HCT116 (cell line): ENCODE results near the gene WRAP53. TPM values are rescaled to one million over a fixed set of nuclear protein-coding genes. Genes with fewer than 3 reads are reported as not detected.

ENCODE experiments used
- ATAC-seq: fragments of 200-7000 bp; cut with Tn5 transposase; 2 replicates; pipeline ENCODE4 v1.9.1; 2020; ENCODE audit warnings: mild to moderate bottlenecking, moderate library complexity
- BruUV-seq: library from RNA; stranded (reverse); fragments of 400-500 nt; replicated peaks from 2 replicates; lab custom pipeline; 2021; lab: Mats Ljungman, UMichigan
- CTCF ChIA-PET: fragments of 300-600 bp; sonication (Branson Sonifier 250); formaldehyde crosslinking; loops from one replicate; lab custom pipeline; 2021; ENCODE audit warnings: antibody characterized with exemption; lab: Charles Lee
- POLR2A ChIA-PET: fragments of 300-600, 350-600 bp; sonication (Branson Sonifier 250); formaldehyde crosslinking; loops from one replicate; lab custom pipeline; 2021; ENCODE audit warnings: antibody characterized with exemption; lab: Charles Lee
- RAD21 ChIA-PET, 2 experiments: fragments of 300-600 bp; sonication (Branson Sonifier 250); formaldehyde crosslinking; loops; one replicate each; lab custom pipeline; 2023; ENCODE audit warnings: low total read pairs in 2 of 2; ENCODE audit not compliant: uncharacterized antibody in 2 of 2, unreplicated experiment in 2 of 2, low non-redundant PET in 1 of 2; lab: Charles Lee
- DNase-seq: peaks from one replicate; pipeline ENCODE4 v3.0.0-alpha.2; 2010; ENCODE audit warnings: low read depth, low spot score
- H2AFZ ChIP-seq: fragments of 200-600 bp; shearing (Covaris generic), sonication (generic); 2 replicates; pipeline ENCODE4 v1.6.1; 2017; ENCODE audit warnings: low read depth, mixed run types, mixed read lengths, antibody characterized with exemption, low read length; ENCODE audit not compliant: poor library complexity, severe bottlenecking
- H3K27ac ChIP-seq: 2 replicates; pipeline ENCODE4 v1.5.1; 2012; ENCODE audit warnings: low read depth, low read length
- H3K27me3 ChIP-seq: fragments of 200-600 bp; sonication (generic); 2 replicates; pipeline ENCODE4 v1.6.1; 2016; ENCODE audit warnings: mixed run types, low read length, mixed read lengths; ENCODE audit not compliant: insufficient read depth
- H3K36me3 ChIP-seq, 2 experiments: fragments of 200-500 bp in 1 of 2; fragments of 200-600 bp in 1 of 2; sonication (Bioruptor generic) in 1 of 2; sonication (generic) in 1 of 2; 2 replicates each; pipeline versions ENCODE4 v1.5.1 to v1.6.1; 2014 to 2016; ENCODE audit warnings: low read length in 2 of 2, inconsistent platforms in 1 of 2, mixed read lengths in 1 of 2, mixed run types in 1 of 2; ENCODE audit not compliant: insufficient read depth in 2 of 2, control insufficient read depth in 1 of 2
- H3K4me1 ChIP-seq, 2 experiments: fragments of 200-600 bp in 1 of 2; sonication (generic) in 1 of 2; 2 replicates each; pipeline versions ENCODE4 v1.5.1 to v1.6.1; 2012 to 2017; ENCODE audit warnings: low read length in 2 of 2, inconsistent platforms in 1 of 2, mild to moderate bottlenecking in 1 of 2, mixed read lengths in 1 of 2, mixed run types in 1 of 2, moderate library complexity in 1 of 2; ENCODE audit not compliant: insufficient read depth in 2 of 2, control insufficient read depth in 1 of 2
- H3K4me2 ChIP-seq: fragments of 200-600 bp; sonication (generic); 2 replicates; pipeline ENCODE4 v1.6.1; 2017; ENCODE audit warnings: mixed run types, low read length, mixed read lengths
- H3K4me3 ChIP-seq, 2 experiments: fragments of 200-600 bp in 1 of 2; sonication (generic) in 1 of 2; replicated peaks in 1 of 2; 2 replicates each; pipeline ENCODE4 v1.5.1; 2011 to 2016; ENCODE audit warnings: low read length in 2 of 2, control low read depth in 1 of 2, low read depth in 1 of 2, mild to moderate bottlenecking in 1 of 2, mixed read lengths in 1 of 2, mixed run types in 1 of 2
- H3K79me2 ChIP-seq: fragments of 200-600 bp; sonication (generic); 2 replicates; pipeline ENCODE4 v1.6.1; 2017; ENCODE audit warnings: mild to moderate bottlenecking, mixed run types, low read length, moderate library complexity, mixed read lengths; ENCODE audit not compliant: insufficient read depth
- H3K9ac ChIP-seq: fragments of 200-600 bp; sonication (generic); 2 replicates; pipeline ENCODE4 v1.6.1; 2016; ENCODE audit warnings: low read length, mixed read lengths
- H3K9me2 ChIP-seq: fragments of 200-600 bp; sonication (generic), shearing (Covaris generic); 2 replicates; pipeline ENCODE4 v1.6.1; 2017; ENCODE audit warnings: mixed run types, mild to moderate bottlenecking, moderate library complexity; ENCODE audit not compliant: insufficient read depth
- H3K9me3 ChIP-seq, 2 experiments: fragments of 200-500 bp in 1 of 2; fragments of 200-600 bp in 1 of 2; sonication (Bioruptor generic) in 1 of 2; sonication (generic) in 1 of 2; 2 replicates each; pipeline ENCODE4 v1.6.1; 2014 to 2017; ENCODE audit warnings: low read length in 2 of 2, mixed read lengths in 2 of 2, inconsistent platforms in 1 of 2, low read depth in 1 of 2, mild to moderate bottlenecking in 1 of 2, mixed run types in 1 of 2, moderate library complexity in 1 of 2; ENCODE audit not compliant: control insufficient read depth in 1 of 2, insufficient read depth in 1 of 2
- H4K20me1 ChIP-seq: fragments of 200-600 bp; sonication (generic), shearing (Covaris generic); 2 replicates; pipeline ENCODE4 v1.6.1; 2017; ENCODE audit warnings: mixed run types, mild to moderate bottlenecking, moderate library complexity; ENCODE audit not compliant: insufficient read depth
- EGR1 ChIP-seq: IDR thresholded peaks from 2 replicates; pipeline ENCODE4 v1.6.1; 2012; ENCODE audit warnings: low read depth
- ELF1 ChIP-seq: IDR thresholded peaks from 2 replicates; pipeline ENCODE4 v1.6.1; 2012; ENCODE audit warnings: low read depth, borderline replicate concordance
- EZH2 ChIP-seq: fragments of 200-600 bp; sonication (generic); IDR thresholded peaks from 2 replicates; pipeline ENCODE4 v1.6.1; 2017; ENCODE audit warnings: antibody characterized with exemption, mixed run types
- EZH2phosphoT487 ChIP-seq: fragments of 200-600 bp; IDR thresholded peaks from 2 replicates; pipeline ENCODE4 v1.6.1; 2018; ENCODE audit warnings: antibody characterized with exemption, borderline replicate concordance
- FOSL1 ChIP-seq: IDR thresholded peaks from 2 replicates; pipeline ENCODE4 v1.6.1; 2012; ENCODE audit warnings: low read depth
- JUND ChIP-seq: IDR thresholded peaks from 2 replicates; pipeline ENCODE4 v1.6.1; 2012
- POLR2AphosphoS5 ChIP-seq: IDR thresholded peaks from 2 replicates; pipeline ENCODE4 v1.6.1; 2011; ENCODE audit warnings: mild to moderate bottlenecking, low read depth, low read length, moderate library complexity
- RAD21 ChIP-seq: IDR thresholded peaks from 2 replicates; pipeline ENCODE4 v1.6.1; 2012; ENCODE audit warnings: low read depth, mild to moderate bottlenecking
- SIN3A ChIP-seq: IDR thresholded peaks from 2 replicates; pipeline ENCODE4 v1.6.1; 2012; ENCODE audit warnings: low read depth
- SRF ChIP-seq: IDR thresholded peaks from 2 replicates; pipeline ENCODE4 v1.6.1; 2012; ENCODE audit warnings: low read depth
- TCF7L2 ChIP-seq: IDR thresholded peaks from 2 replicates; pipeline ENCODE4 v1.7.0; 2011; ENCODE audit warnings: borderline replicate concordance, inconsistent platforms; ENCODE audit not compliant: insufficient read depth, insufficient read length; ENCODE audit errors: extremely low read depth
- YY1 ChIP-seq: IDR thresholded peaks from 2 replicates; pipeline ENCODE4 v1.6.1; 2011; ENCODE audit warnings: low read length, low read depth, moderate library complexity, mild to moderate bottlenecking; ENCODE audit not compliant: insufficient replicate concordance; ENCODE audit errors: extremely low read depth
- intact Hi-C: fragments of 100-400 bp; cut with micrococcal nuclease; formaldehyde crosslinking; loops from 2 replicates; pipeline ENCODE4 v1.10.0; 2022
- total RNA-seq: library from RNA; stranded (reverse); gene quantifications from one replicate; pipeline ENCODE4 v1.2.1, GENCODE V29; 2021; ENCODE audit not compliant: unreplicated experiment
- TF ChIP-seq, protein P1 (sequence below): IDR thresholded peaks from 2 replicates; pipeline ENCODE4 v1.6.1; 2012; ENCODE audit warnings: low read depth
- TF ChIP-seq, protein P2 (sequence below): IDR thresholded peaks from 2 replicates; pipeline ENCODE4 v1.6.1; 2012
- TF ChIP-seq, protein P3 (sequence below): IDR thresholded peaks from 2 replicates; pipeline ENCODE4 v1.6.1; 2012
- TF ChIP-seq, protein P4 (sequence below): IDR thresholded peaks from 2 replicates; pipeline ENCODE4 v1.6.1; 2011; ENCODE audit warnings: mild to moderate bottlenecking, low read length, moderate library complexity; ENCODE audit not compliant: insufficient replicate concordance; ENCODE audit errors: extremely low read depth

Gene WRAP53
- total RNA-seq, 1 experiment from 2014 or later: 28.8 TPM

DNA sequence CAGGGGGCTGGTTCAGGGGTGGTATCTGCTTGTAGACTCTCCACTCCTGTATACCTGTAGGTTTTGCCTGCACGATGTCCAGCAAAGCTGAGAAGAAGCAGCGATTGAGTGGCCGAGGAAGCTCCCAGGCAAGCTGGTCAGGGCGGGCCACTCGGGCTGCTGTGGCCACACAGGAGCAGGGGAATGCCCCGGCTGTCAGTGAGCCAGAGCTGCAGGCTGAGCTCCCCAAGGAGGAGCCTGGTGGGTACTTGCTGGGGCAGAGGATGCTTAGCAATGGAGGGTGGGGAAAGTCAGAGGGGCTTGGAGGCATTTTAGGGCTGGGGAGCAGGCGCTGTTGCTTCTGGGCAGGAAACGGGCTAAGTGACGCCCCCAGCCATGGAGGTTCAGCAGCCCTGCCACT is 31.4 kb downstream of the WRAP53 start:
- RAD21 ChIA-PET: no interaction called here
- no peak for DNase-seq
- no peak for TF ChIP-seq JUND
- no peak for TF ChIP-seq SIN3A
- TF ChIP-seq, all 23 proteins: peak for 0
- H3K4me3 ChIP-seq: no peak overlapping the region
- H3K36me3 ChIP-seq: no peaks in the 10 kb centered on the region
- no peak overlapping the region for H3K27ac ChIP-seq
- no peak overlapping the region for H3K4me2 ChIP-seq
- ATAC-seq: no peak
- no peaks in the 10 kb centered on the region for H3K27me3 ChIP-seq
- no peaks in the 10 kb centered on the region for H3K9me3 ChIP-seq
- BruUV-seq: no TSS peak
- intact Hi-C loops: no loop called here
- no peak overlapping the region for H3K9ac ChIP-seq
- H3K9me2 ChIP-seq: no peaks in the 10 kb centered on the region
- H3K4me1 ChIP-seq: peaks cover 12 to 26% of the 10 kb centered on the region in 2 experiments
- no peaks in the 10 kb centered on the region for H4K20me1 ChIP-seq
- CTCF ChIA-PET: no interaction called here
- POLR2A ChIA-PET: no interaction called here
- H3K79me2 ChIP-seq: no peaks in the 10 kb centered on the region
- no peak overlapping the region for H2AFZ ChIP-seq

DNA sequence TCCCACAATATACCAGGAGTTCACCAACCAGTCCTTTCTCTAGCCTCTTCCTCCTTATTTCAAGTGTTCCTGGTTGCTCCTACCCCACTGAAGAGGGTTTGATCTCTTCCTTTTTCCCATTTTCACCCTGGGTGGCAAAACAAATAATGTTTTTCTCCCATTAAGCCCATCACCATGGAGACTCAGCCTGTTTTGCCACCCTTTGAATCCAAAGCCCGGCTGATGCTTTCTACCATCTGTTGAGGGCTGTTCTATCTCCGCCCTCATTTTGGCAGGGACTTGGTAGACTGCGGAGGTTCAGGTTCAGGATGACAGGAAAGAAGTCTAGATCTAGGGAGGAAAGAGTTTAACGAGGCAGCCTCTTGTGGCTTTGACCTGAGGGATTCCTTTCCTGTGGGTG is 31.8 kb downstream of the WRAP53 start:
- Histone ChIP-seq H3K4me2 (no peak overlapping the region), H3K36me3 (no peaks in the 10 kb centered on the region), H2AFZ (no peak overlapping the region), H3K9me3 (no peaks in the 10 kb centered on the region), H3K79me2 (no peaks in the 10 kb centered on the region), H4K20me1 (no peaks in the 10 kb centered on the region), H3K4me3 (no peak overlapping the region), H3K9me2 (no peaks in the 10 kb centered on the region), H3K27me3 (no peaks in the 10 kb centered on the region), H3K9ac (no peak overlapping the region), H3K27ac (no peak overlapping the region), H3K4me1 (peaks cover 12 to 26% of the 10 kb centered on the region in 2 experiments)
- ChIA-PET CTCF (no interaction called here), RAD21 (no interaction called here), POLR2A (interaction anchor here (1.6 kb wide), 1 partner anchor 32 kb away, joined by 5 read pairs; the partner anchor contains the start of gene TP53)
- ATAC-seq (no peak), DNase-seq (no peak)
- intact Hi-C loops: no loop called here
- BruUV-seq: no TSS peak
- TF ChIP-seq EZH2phosphoT487: no peak
- TF ChIP-seq, protein P1, sequence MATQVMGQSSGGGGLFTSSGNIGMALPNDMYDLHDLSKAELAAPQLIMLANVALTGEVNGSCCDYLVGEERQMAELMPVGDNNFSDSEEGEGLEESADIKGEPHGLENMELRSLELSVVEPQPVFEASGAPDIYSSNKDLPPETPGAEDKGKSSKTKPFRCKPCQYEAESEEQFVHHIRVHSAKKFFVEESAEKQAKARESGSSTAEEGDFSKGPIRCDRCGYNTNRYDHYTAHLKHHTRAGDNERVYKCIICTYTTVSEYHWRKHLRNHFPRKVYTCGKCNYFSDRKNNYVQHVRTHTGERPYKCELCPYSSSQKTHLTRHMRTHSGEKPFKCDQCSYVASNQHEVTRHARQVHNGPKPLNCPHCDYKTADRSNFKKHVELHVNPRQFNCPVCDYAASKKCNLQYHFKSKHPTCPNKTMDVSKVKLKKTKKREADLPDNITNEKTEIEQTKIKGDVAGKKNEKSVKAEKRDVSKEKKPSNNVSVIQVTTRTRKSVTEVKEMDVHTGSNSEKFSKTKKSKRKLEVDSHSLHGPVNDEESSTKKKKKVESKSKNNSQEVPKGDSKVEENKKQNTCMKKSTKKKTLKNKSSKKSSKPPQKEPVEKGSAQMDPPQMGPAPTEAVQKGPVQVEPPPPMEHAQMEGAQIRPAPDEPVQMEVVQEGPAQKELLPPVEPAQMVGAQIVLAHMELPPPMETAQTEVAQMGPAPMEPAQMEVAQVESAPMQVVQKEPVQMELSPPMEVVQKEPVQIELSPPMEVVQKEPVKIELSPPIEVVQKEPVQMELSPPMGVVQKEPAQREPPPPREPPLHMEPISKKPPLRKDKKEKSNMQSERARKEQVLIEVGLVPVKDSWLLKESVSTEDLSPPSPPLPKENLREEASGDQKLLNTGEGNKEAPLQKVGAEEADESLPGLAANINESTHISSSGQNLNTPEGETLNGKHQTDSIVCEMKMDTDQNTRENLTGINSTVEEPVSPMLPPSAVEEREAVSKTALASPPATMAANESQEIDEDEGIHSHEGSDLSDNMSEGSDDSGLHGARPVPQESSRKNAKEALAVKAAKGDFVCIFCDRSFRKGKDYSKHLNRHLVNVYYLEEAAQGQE: no peak
- TF ChIP-seq, protein P2, sequence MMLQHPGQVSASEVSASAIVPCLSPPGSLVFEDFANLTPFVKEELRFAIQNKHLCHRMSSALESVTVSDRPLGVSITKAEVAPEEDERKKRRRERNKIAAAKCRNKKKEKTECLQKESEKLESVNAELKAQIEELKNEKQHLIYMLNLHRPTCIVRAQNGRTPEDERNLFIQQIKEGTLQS: no peak
- TF ChIP-seq EGR1: no peak
- TF ChIP-seq SIN3A: no peak
- TF ChIP-seq, protein P3, sequence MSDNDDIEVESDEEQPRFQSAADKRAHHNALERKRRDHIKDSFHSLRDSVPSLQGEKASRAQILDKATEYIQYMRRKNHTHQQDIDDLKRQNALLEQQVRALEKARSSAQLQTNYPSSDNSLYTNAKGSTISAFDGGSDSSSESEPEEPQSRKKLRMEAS: no peak
- TF ChIP-seq TCF7L2: no peak
- no peak for TF ChIP-seq JUND
- TF ChIP-seq, protein P4, sequence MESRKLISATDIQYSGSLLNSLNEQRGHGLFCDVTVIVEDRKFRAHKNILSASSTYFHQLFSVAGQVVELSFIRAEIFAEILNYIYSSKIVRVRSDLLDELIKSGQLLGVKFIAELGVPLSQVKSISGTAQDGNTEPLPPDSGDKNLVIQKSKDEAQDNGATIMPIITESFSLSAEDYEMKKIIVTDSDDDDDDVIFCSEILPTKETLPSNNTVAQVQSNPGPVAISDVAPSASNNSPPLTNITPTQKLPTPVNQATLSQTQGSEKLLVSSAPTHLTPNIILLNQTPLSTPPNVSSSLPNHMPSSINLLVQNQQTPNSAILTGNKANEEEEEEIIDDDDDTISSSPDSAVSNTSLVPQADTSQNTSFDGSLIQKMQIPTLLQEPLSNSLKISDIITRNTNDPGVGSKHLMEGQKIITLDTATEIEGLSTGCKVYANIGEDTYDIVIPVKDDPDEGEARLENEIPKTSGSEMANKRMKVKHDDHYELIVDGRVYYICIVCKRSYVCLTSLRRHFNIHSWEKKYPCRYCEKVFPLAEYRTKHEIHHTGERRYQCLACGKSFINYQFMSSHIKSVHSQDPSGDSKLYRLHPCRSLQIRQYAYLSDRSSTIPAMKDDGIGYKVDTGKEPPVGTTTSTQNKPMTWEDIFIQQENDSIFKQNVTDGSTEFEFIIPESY: no peak
- TF ChIP-seq YY1: no peak
- TF ChIP-seq EZH2: no peak
- TF ChIP-seq ELF1: no peak
- no peak for TF ChIP-seq SRF
- TF ChIP-seq POLR2AphosphoS5: no peak
- no peak for TF ChIP-seq FOSL1
- no peak for TF ChIP-seq RAD21
